Ovary (tissue), 9 donors: ENCODE measurements around the gene PRAMEF12. TPM values are rescaled to one million over a fixed set of nuclear protein-coding genes. Genes with fewer than 3 reads are reported as not detected.

Experiments
- DNase-seq, 5 donors: peaks; one replicate each; pipeline ENCODE4 v3.0.0-alpha.2; 2019 to 2020
- H3K27ac ChIP-seq, 2 donors: fragments of 200-600 bp; one replicate each; pipeline versions ENCODE4 v1.5.1 to v1.8.0; 2019 to 2022
- H3K27me3 ChIP-seq: fragments of 200-600 bp; one replicate; pipeline ENCODE4 v1.8.0; 2022
- H3K36me3 ChIP-seq: fragments of 200-600 bp; sonication (generic); one replicate; pipeline ENCODE4 v1.5.1; 2019
- H3K4me1 ChIP-seq: one replicate; pipeline ENCODE4 v1.8.1; 2013; ENCODE audit warnings: mild to moderate bottlenecking, moderate library complexity; ENCODE audit not compliant: insufficient read depth
- H3K4me3 ChIP-seq: fragments of 200-600 bp; sonication (generic); one replicate; pipeline ENCODE4 v1.5.1; 2017
- H3K9me3 ChIP-seq, 2 donors: fragments of 200-600 bp in 1 of 2; sonication (generic) in 1 of 2; one replicate each; pipeline versions ENCODE4 v1.5.1 to v1.8.1; 2013 to 2019; ENCODE audit warnings: mild to moderate bottlenecking in 1 of 2, moderate library complexity in 1 of 2
- CTCF ChIP-seq, 3 donors: fragments of 450-650 bp in 2 of 3; fragments of 200-600 bp in 1 of 3; IDR thresholded peaks; one replicate each; pipeline versions ENCODE4 v1.5.1 to v1.8.0; 2016 to 2022; ENCODE audit warnings: antibody characterized with exemption in 3 of 3, mild to moderate bottlenecking in 1 of 3
- EP300 ChIP-seq: sonication (generic); formaldehyde crosslinking; IDR thresholded peaks from one replicate; pipeline ENCODE4 v1.6.1; 2017; ENCODE audit warnings: antibody characterized with exemption
- POLR2A ChIP-seq: fragments of 450-650 bp; IDR thresholded peaks from one replicate; pipeline ENCODE4 v1.6.1; 2017; ENCODE audit warnings: antibody characterized with exemption, mild to moderate bottlenecking, moderate library complexity
- WGBS, 3 donors: extraction: QIAGEN DNeasy Blood & Tissue Kit in 1 of 3; methylation state at CpG; one replicate each; pipeline versions ENCODE4 v1.1.5 to v1.1.7; 2013 to 2017; 5-methylcytosine and 5-hydroxymethylcytosine counted together
- intact Hi-C, 4 donors: fragments of 100-400 bp; cut with DNase I; formaldehyde crosslinking; loops; one replicate each; pipeline versions ENCODE4 v1.11.0 to v1.15.1; 2022 to 2023
- polyA plus RNA-seq, 2 donors: library from polyadenylated mRNA; stranded (reverse); fragments of 200-250 nt in 1 of 2; fragments of 350-450 nt in 1 of 2; fragmentation: Illumina TruSeq in 1 of 2; extraction: RNeasy Lipid Tissue Mini Kit (QIAGEN cat#74804) in 1 of 2; gene quantifications; one replicate each; pipeline ENCODE4 v1.2.3, GENCODE V29; 2013 to 2014
- total RNA-seq, 7 donors: library from RNA; depleted of rRNA in 2 of 7; stranded (reverse); fragments of >200 nt in 2 of 7; fragmentation: NEBNext Ultra II Directional in 3 of 7; extraction: Animal tissue kit (Norgen Biotek cat#: 25700) in 3 of 7; gene quantifications; one replicate each; pipeline versions ENCODE4 v1.1.0 to v1.2.4, GENCODE V29; 2016 to 2023
- donor health status: DM: no; HTN: no; CAD: no; lungs with moderate emphysema.
- donor health status: DM: no; HTN: no; CAD: no.
- donor health status: Bipolar disorder and iron deficiency.
- donor health status: DM: yes; HTN: yes; CAD: no.
- donor health status: DM: no; HTN: no; CAD: no.
- donor health status: DM: yes; HTN: yes; CAD: no.

The PRAMEF12 gene
- total and polyA plus RNA-seq, 9 donors: not detected

GRCh38 chr1:12748778-12749355, 24.7 kb upstream of the PRAMEF12 start:
- no peaks in the 10 kb centered on the region for H3K4me1 ChIP-seq
- H3K4me3 ChIP-seq: no peak overlapping the region
- no peaks in the 10 kb centered on the region for H3K27me3 ChIP-seq
- TF ChIP-seq EP300 (no peak), POLR2A (no peak), CTCF (IDR thresholded peaks at IDR 0.05) (no peak)
- intact Hi-C loops: no loop called here
- no peak for DNase-seq
- H3K27ac ChIP-seq: no peak overlapping the region
- no peaks in the 10 kb centered on the region for H3K36me3 ChIP-seq
- H3K9me3 ChIP-seq: no peaks in the 10 kb centered on the region

GRCh38 chr1:12754738-12755137, 18.8 kb upstream of the PRAMEF12 start:
- Histone ChIP-seq H3K27ac (no peak overlapping the region), H3K27me3 (no peaks in the 10 kb centered on the region), H3K4me3 (no peak overlapping the region), H3K9me3 (no peaks in the 10 kb centered on the region), H3K4me1 (no peaks in the 10 kb centered on the region), H3K36me3 (no peaks in the 10 kb centered on the region)
- 81 to 86% (median 81%) methylated on average over 4 of the region's 4 CpGs for WGBS, 3 donors
- intact Hi-C loops: no loop called here
- no peak for DNase-seq
- TF ChIP-seq POLR2A: no peak
- TF ChIP-seq EP300: no peak
- TF ChIP-seq CTCF (IDR thresholded peaks at IDR 0.05): no peak

GRCh38 chr1:12756273-12756672, 17.3 kb upstream of the PRAMEF12 start:
- H3K27me3 ChIP-seq: no peaks in the 10 kb centered on the region
- no peaks in the 10 kb centered on the region for H3K36me3 ChIP-seq
- no peak for TF ChIP-seq EP300
- no peak for TF ChIP-seq CTCF (IDR thresholded peaks at IDR 0.05)
- no peak for TF ChIP-seq POLR2A
- no peak for DNase-seq
- H3K9me3 ChIP-seq: no peaks in the 10 kb centered on the region
- no peak overlapping the region for H3K4me3 ChIP-seq
- H3K4me1 ChIP-seq: no peaks in the 10 kb centered on the region
- no peak overlapping the region for H3K27ac ChIP-seq
- intact Hi-C loops: no loop called here
- 57 to 75% (median 58%) methylated on average over 2 of the region's 2 CpGs for WGBS, 3 donors

- TF ChIP-seq POLR2A (no peak), EP300 (no peak), CTCF (IDR thresholded peaks at IDR 0.05) (no peak)
- Histone ChIP-seq H3K9me3 (no peaks in the 10 kb centered on the region), H3K27me3 (no peaks in the 10 kb centered on the region), H3K4me1 (no peaks in the 10 kb centered on the region), H3K36me3 (no peaks in the 10 kb centered on the region), H3K4me3 (no peak overlapping the region), H3K27ac (no peak overlapping the region)
- WGBS, 3 donors: 70 to 84% (median 75%) methylated on average over 6 of the region's 6 CpGs
- intact Hi-C loops: no loop called here
- no peak for DNase-seq
Observed at GRCh38 chr1:12756768-12757413, 16.6 kb upstream of the PRAMEF12 start.
